Measurements from ENCODE around the gene NET1.

NET1 gene

GRCh38 chr10:5480162-5480941, 68.0 kb downstream of the NET1 start:
- no peak for TF ChIP-seq CEBPB (IDR thresholded peaks at IDR 0.05)
- no peak for TF ChIP-seq REST (IDR thresholded peaks at IDR 0.05; ENCODE audit: low read depth)
- TF ChIP-seq NFIC (IDR thresholded peaks at IDR 0.05) = no peak
- no peak for TF ChIP-seq TCF12 (IDR thresholded peaks at IDR 0.05; ENCODE audit: low read depth)
- TF ChIP-seq FOXM1 (IDR thresholded peaks at IDR 0.05; ENCODE audit: borderline replicate concordance, low read depth) = no peak
- no peak for TF ChIP-seq TEAD4 (IDR thresholded peaks at IDR 0.05)
- no peak for TF ChIP-seq TAF1 (IDR thresholded peaks at IDR 0.05; ENCODE audit: low read depth)
- TF ChIP-seq USF1 (IDR thresholded peaks at IDR 0.05) = no peak
- TF ChIP-seq EGR1 (IDR thresholded peaks at IDR 0.05) = no peak
- no peak for TF ChIP-seq MAX (IDR thresholded peaks at IDR 0.05)
- TF ChIP-seq ZBTB7A (IDR thresholded peaks at IDR 0.05; ENCODE audit: low read depth) = no peak
- no peak for TF ChIP-seq RAD21 (IDR thresholded peaks at IDR 0.05; ENCODE audit: low read depth)
- TF ChIP-seq YY1 (IDR thresholded peaks at IDR 0.05; ENCODE audit: low read depth) = no peak
- TF ChIP-seq EP300 (IDR thresholded peaks at IDR 0.05; ENCODE audit: borderline replicate concordance) = no peak
- no peak for TF ChIP-seq CREB1 (IDR thresholded peaks at IDR 0.05; ENCODE audit: low read depth)

GRCh38 chr10:5481121-5481520, 68.8 kb downstream of the NET1 start:
- TF ChIP-seq TAF1 (IDR thresholded peaks at IDR 0.05; ENCODE audit: low read depth) (no peak), EGR1 (IDR thresholded peaks at IDR 0.05) (no peak), RAD21 (IDR thresholded peaks at IDR 0.05; ENCODE audit: low read depth) (no peak), FOXM1 (IDR thresholded peaks at IDR 0.05; ENCODE audit: borderline replicate concordance, low read depth) (no peak), TEAD4 (IDR thresholded peaks at IDR 0.05) (no peak), CEBPB (IDR thresholded peaks at IDR 0.05) (no peak), CREB1 (IDR thresholded peaks at IDR 0.05; ENCODE audit: low read depth) (no peak), REST (IDR thresholded peaks at IDR 0.05; ENCODE audit: low read depth) (no peak), YY1 (IDR thresholded peaks at IDR 0.05; ENCODE audit: low read depth) (no peak), USF1 (IDR thresholded peaks at IDR 0.05) (no peak), NFIC (IDR thresholded peaks at IDR 0.05) (no peak), TCF12 (IDR thresholded peaks at IDR 0.05; ENCODE audit: low read depth) (no peak), EP300 (IDR thresholded peaks at IDR 0.05; ENCODE audit: borderline replicate concordance) (no peak), MAX (IDR thresholded peaks at IDR 0.05) (no peak), ZBTB7A (IDR thresholded peaks at IDR 0.05; ENCODE audit: low read depth) (no peak)

- TF ChIP-seq MAX (IDR thresholded peaks at IDR 0.05) = no peak
- no peak for TF ChIP-seq CREB1 (IDR thresholded peaks at IDR 0.05; ENCODE audit: low read depth)
- no peak for TF ChIP-seq TAF1 (IDR thresholded peaks at IDR 0.05; ENCODE audit: low read depth)
- no peak for TF ChIP-seq TEAD4 (IDR thresholded peaks at IDR 0.05)
- no peak for TF ChIP-seq REST (IDR thresholded peaks at IDR 0.05; ENCODE audit: low read depth)
- TF ChIP-seq TCF12 (IDR thresholded peaks at IDR 0.05; ENCODE audit: low read depth) = no peak
- TF ChIP-seq NFIC (IDR thresholded peaks at IDR 0.05) = no peak
- TF ChIP-seq USF1 (IDR thresholded peaks at IDR 0.05) = no peak
- no peak for TF ChIP-seq FOXM1 (IDR thresholded peaks at IDR 0.05; ENCODE audit: borderline replicate concordance, low read depth)
- TF ChIP-seq EP300 (IDR thresholded peaks at IDR 0.05; ENCODE audit: borderline replicate concordance) = no peak
- TF ChIP-seq RAD21 (IDR thresholded peaks at IDR 0.05; ENCODE audit: low read depth) = no peak
- TF ChIP-seq ZBTB7A (IDR thresholded peaks at IDR 0.05; ENCODE audit: low read depth) = no peak
- TF ChIP-seq YY1 (IDR thresholded peaks at IDR 0.05; ENCODE audit: low read depth) = no peak
- TF ChIP-seq CEBPB (IDR thresholded peaks at IDR 0.05) = no peak
- TF ChIP-seq EGR1 (IDR thresholded peaks at IDR 0.05) = no peak
These were observed 69.7 kb downstream of the NET1 start for GRCh38 chr10:5482016-5482415.
